ENCODE data around the gene NTNG1.

- no peak for TF ChIP-seq IKZF1 (IDR thresholded peaks at IDR 0.05)
- TF ChIP-seq CTCF (CRISPR knock-in tag; IDR thresholded peaks at IDR 0.05) = no peak
- no peak for TF ChIP-seq FOXA3 (CRISPR knock-in tag; IDR thresholded peaks at IDR 0.05)
- no peak for TF ChIP-seq BHLHE40 (IDR thresholded peaks at IDR 0.05; ENCODE audit: low read length)
- TF ChIP-seq CHD2 (IDR thresholded peaks at IDR 0.05; ENCODE audit: low read depth, low read length) = no peak
- TF ChIP-seq JUN (CRISPR knock-in tag; IDR thresholded peaks at IDR 0.05) = no peak
Measured at GRCh38 chr1:107439567-107439966, 298.7 kb downstream of the NTNG1 start.
